GM19240 (cell line): ENCODE measurements around the gene LMTK3.
A peak's percentile ranks its signal among the peaks of the same experiment; 100 is the strongest.

ENCODE experiments used
- DNase-seq: peaks from one replicate; pipeline ENCODE4 v3.0.0; 2011; ENCODE audit warnings: low spot score; ENCODE audit not compliant: insufficient read length

LMTK3 gene

DNA sequence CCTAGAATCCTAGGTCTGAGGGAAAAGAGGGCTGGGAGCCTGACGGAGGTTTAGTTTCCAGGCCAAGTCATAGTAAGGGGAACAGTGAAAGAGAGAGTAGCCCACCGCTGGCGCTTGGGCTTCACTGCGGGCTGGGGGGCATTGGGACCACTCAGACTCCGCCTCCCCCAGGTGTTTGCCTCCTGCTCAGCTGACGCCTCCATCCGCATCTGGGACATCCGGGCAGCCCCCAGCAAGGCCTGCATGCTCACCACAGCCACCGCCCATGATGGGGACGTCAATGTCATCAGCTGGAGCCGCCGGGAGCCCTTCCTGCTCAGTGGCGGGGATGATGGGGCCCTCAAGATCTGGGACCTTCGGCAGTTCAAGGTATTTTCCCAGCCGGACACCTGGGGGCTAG is 60.8 kb downstream of the LMTK3 start:
- no peak for DNase-seq

DNA sequence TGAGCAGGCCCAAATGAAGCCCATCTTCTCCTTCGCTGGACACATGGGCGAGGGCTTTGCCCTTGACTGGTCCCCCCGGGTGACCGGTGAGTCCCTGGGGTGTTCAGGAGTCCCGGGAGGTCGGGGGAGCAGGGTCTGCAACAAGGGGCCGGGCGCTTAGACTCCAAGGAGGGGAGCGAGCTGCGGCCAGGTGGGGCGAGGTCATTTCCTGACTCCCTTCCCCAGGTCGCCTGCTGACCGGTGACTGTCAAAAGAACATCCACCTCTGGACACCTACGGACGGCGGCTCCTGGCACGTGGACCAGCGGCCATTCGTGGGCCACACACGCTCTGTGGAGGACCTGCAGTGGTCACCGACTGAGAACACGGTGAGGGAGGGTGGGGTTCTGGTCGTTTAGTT is 61.2 kb downstream of the LMTK3 start:
- DNase-seq = no peak

DNA sequence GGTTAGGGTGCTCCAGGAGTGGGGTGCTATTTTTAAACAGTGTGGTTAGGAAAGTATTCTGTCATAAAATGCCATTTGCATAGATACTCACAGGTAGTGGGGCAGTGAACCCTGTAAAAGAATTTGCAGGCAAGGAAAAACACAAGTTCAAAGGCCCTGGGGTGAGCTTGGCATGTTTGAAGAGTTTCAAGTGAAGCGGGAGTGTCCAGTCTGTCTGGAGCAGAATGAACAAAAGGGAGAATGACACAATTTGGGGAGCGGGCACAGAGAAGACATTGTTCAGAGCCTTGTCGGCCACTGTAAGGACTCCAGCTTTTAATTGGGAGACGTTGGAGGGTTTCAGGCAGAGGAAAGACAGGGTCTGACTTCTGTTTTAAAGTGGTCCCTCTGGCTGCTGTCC is 63.1 kb downstream of the LMTK3 start:
- DNase-seq = no peak

DNA sequence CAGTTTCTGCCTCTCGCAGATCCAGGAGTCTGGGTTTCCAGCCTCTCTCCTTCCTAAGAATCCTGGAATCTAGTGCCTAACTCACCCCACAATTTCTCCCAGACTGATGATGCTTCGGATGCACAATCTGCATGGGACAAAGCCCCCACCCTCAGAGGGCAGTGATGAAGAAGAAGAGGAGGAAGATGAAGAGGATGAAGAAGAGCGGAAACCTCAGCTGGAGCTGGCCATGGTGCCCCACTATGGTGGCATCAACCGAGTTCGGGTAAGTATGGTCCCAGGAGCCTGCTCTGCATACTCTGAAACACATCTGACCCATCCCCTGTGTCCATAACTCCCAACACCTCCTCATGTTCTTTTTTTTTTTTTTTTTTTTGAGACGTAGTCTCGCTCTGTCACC is 65.1 kb downstream of the LMTK3 start:
- no peak for DNase-seq

DNA sequence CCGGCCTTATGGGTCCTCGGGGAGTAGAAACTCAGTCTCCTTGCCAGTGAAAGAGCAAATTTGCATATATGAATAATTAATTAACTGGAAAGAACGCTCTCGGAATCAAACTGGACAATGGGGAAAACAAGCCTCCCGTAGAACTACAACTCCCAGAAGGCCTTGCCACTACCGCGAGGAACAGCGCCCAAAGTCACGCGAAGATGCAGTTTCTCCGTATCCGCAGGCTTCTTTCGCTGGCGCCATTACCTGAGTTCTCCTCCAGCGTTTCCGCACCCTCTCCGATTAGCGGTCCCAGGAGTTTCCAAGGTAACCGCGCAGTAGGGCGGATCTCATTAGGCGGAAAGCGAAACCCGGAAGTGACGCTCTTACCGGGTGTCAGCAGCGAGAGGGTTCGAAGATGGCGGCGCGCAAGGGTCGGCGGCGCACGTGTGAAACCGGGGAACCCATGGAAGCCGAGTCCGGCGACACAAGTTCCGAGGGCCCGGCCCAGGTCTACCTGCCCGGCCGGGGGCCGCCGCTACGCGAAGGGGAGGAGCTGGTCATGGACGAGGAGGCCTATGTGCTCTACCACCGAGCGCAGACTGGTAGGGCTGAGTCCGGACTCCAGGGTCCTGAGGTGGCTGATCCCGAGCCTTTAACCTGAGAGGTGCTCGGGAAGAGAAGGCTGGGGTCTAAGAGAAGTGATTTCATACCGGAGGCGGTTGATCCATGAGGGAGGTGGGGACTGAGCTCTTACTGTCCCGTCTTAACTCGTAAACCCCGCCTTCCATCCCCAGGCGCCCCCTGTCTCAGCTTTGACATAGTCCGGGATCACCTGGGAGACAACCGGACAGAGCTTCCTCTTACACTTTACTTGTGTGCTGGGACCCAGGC is 65.8 kb downstream of the LMTK3 start, which contains the start of gene GRWD1:
TSS of gene GRWD1 (plus strand) at position 378 of the 876 bp plus-strand sequence. CDS start at position 401, 23 bp downstream.
- DNase-seq = peak; percentile 100

DNA sequence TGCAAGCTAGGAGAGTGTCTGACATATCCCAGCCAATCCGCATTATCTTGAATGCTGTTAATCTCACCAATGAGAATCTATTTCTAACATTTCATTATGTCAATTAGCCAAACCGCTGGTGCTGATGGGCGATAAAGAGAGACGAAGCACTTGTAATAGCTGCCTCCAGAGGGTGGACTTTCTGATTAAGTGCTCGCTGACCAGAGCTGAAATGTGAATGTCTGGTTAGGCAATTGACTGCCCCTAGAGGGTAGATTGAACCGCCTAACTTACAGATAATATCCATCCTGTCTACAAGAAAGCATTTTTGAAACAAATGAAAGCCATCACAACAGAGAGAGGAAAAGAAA is 66.4 kb downstream of the LMTK3 start:
- peak; percentile 66 for DNase-seq

DNA sequence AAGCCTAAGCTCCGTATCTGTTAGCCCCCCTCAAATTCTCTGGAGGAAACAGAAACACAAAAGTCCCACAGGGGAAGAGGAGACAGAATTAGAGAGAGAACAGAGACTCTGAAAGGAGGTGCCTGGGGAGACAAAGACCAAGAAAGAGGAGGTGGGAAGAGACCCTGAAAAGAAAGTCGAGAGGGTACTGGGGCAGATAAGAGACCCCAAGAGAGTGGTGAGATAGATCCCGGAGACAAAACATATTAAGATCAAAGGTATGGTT is 66.8 kb downstream of the LMTK3 start:
- DNase-seq = no peak

DNA sequence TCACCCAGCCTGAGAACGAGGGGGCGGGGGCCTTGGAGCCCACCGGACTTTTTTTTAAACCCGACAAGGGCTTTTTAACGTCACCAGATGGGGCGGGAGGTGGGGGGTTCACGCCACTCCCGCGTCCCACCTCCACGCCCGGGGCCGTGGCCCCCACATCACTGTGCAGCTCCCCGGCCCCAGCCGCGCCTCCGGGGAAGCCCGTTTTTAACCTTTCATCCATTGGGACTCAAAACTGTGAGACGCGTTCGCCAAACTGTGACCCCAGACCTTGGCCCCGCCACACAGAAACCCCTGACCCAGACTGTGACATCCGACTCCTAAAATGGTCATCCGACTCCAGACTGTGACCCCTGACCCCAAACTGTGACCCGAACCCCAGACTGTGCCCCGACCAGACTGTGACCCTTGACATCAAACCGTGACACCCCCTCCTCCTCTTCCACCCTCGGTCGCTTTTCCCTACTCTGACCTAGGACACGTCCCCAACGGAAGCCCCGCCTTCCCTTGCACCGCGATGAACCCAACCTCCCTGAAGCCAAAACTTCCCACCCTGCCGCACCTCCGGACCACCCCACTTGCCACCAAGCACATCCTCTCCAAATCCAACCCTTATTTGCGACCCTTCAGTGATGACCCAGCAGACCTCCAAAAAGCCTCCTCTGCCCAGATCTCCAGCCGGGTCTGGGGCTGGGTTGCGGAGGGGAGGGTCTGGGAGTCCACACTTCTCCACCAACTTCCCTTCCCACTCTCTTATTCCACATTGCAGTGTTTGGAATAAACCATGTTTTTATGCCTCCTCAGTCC is 67.3 kb downstream of the LMTK3 start:
- no peak for DNase-seq

DNA sequence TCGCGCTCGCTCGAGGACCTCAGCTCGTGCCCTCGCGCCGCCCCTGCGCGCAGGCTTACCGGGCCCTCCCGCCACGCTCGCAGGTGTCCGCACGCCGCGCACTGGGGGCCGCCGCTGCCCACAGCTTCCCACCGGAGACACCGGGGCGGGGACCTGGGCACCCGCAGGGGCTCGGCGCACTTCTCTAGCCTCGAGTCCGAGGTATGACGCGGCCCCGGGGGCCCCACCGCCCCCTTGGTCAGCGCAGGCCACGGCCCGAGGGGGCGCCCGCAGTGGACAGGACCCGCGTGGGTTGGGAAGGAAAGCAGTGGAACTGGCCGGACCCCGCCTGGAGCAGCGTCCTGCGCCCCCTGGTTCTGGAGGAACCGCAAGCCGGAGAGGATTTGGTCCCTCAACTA is 67.9 kb downstream of the LMTK3 start:
- no peak for DNase-seq

DNA sequence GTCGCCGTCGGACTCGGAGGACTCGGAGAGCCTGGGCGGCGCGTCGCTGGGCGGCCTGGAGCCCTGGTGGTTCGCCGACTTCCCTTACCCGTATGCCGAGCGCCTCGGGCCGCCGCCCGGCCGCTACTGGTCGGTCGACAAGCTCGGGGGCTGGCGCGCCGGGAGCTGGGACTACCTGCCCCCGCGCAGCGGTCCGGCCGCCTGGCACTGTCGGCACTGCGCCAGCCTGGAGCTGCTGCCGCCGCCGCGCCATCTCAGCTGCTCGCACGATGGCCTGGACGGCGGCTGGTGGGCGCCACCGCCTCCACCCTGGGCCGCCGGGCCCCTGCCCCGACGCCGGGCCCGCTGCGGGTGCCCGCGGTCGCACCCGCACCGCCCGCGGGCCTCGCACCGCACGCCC is 68.4 kb downstream of the LMTK3 start:
- DNase-seq = no peak

DNA sequence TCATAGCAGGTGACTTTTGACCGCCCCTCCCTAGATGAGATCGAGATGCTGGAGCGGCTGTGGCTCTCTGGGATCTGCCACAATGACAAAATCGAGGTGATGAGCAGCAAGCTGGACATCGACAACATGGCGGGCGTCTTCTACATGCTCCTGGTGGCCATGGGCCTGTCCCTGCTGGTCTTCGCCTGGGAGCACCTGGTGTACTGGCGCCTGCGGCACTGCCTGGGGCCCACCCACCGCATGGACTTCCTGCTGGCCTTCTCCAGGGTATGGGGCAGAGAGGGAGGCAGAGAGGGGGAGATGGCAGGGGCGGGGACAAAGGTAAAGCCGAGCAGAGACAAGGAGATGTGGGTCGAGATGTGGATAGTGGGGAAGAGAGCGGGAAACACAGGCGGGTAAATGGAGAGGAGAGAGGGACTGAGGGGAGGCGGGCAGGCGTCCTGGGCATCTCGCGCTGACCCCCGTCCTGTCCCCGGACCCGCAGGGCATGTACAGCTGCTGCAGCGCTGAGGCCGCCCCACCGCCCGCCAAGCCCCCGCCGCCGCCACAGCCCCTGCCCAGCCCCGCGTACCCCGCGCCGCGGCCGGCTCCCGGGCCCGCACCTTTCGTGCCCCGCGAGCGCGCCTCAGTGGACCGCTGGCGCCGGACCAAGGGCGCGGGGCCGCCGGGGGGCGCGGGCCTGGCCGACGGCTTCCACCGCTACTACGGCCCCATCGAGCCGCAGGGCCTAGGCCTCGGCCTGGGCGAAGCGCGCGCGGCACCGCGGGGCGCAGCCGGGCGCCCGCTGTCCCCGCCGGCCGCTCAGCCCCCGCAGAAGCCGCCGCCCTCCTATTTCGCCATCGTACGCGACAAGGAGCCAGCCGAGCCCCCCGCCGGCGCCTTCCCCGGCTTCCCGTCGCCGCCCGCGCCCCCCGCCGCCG is 69.3 kb downstream of the LMTK3 start:
- DNase-seq = no peak

DNA sequence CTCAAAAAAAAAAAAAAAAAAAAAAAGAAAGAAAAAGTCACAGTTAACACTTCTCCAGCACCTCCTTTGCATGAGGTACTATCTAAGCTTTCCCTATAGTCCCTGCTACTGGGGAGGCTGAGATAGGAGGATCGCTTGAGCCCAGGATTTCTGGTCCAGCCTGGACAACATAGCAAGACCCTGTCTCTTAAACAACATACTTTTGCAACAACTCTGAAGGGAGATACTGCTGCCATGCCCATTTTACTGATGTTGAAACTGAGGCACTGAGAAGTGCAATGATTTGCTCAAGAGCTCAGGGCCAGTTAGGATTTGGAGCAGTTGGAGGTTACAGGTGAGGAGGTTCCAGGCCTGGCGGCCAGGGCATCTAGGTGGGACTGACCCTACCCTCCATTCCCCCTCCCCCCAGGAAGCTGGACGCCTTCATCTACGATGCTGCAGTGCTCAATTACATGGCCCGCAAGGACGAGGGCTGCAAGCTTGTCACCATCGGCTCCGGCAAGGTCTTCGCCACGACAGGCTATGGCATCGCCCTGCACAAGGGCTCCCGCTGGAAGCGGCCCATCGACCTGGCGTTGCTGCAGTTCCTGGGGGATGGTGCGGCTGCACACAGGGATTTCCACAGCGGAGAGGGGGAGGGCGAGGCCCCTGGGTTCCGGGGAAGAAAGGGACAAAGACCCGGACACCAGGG is 70.1 kb downstream of the LMTK3 start:
- DNase-seq = no peak

DNA sequence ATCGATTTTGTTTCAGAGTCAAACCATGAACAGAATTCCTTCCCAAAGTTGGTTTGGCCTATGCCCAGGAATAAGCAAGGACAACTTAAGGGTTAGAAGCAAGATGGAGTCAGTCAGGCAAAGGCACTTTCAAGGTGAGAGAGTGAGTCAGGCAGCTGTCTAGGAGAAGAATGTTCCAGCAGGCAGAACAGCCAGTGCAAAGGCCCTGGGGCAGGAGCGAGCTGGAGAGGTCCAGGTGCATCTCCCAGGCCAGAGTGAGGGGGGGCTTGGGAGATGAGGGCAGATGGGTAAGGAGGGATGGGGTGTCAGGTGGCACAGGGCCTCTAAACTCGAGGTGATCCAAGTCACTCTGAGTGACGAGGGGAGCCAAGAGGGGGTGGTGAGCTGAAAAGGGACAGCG is 75.0 kb downstream of the LMTK3 start:
- DNase-seq = no peak
